H9 (cell line): ENCODE data around the gene TCFL5. TPM values are rescaled to one million over a fixed set of nuclear protein-coding genes. Genes with fewer than 3 reads are reported as not detected.
A peak's percentile ranks its signal among the peaks of the same experiment; 100 is the strongest.

ENCODE experiments used
- DNase-seq: peaks from one replicate; pipeline ENCODE4 v3.0.0-alpha.2; 2017
- H2AFZ ChIP-seq: one replicate; pipeline ENCODE4 v1.6.1; 2013; ENCODE audit warnings: mild to moderate bottlenecking, low read length, control low read depth, moderate library complexity
- H2AK5ac ChIP-seq: 2 replicates; pipeline ENCODE4 v1.6.1; 2013; ENCODE audit warnings: low read length, control low read depth, mixed read lengths; ENCODE audit not compliant: insufficient read length
- H2BK120ac ChIP-seq: one replicate; pipeline ENCODE4 v1.6.1; 2013; ENCODE audit warnings: low read depth, mild to moderate bottlenecking, low read length, control low read depth, inconsistent platforms; ENCODE audit not compliant: poor library complexity, severe bottlenecking
- H2BK12ac ChIP-seq: 2 replicates; pipeline ENCODE4 v1.6.1; 2013; ENCODE audit warnings: low read length, control low read depth, mixed read lengths, low read depth; ENCODE audit not compliant: insufficient read length
- H2BK15ac ChIP-seq: 2 replicates; pipeline ENCODE4 v1.6.1; 2013; ENCODE audit warnings: low read depth, low read length, control low read depth
- H2BK20ac ChIP-seq: one replicate; pipeline ENCODE4 v1.6.1; 2013; ENCODE audit warnings: low read depth, mild to moderate bottlenecking, low read length, control low read depth, inconsistent platforms; ENCODE audit not compliant: poor library complexity, severe bottlenecking
- H2BK5ac ChIP-seq: 2 replicates; pipeline ENCODE4 v1.6.1; 2013; ENCODE audit warnings: low read length, control low read depth, mixed read lengths; ENCODE audit not compliant: insufficient read length
- H3K14ac ChIP-seq: 2 replicates; pipeline ENCODE4 v1.6.1; 2013; ENCODE audit warnings: low read length, control low read depth; ENCODE audit not compliant: insufficient read depth
- H3K18ac ChIP-seq: 2 replicates; pipeline ENCODE4 v1.6.1; 2013; ENCODE audit warnings: low read depth, mild to moderate bottlenecking, mixed read lengths, low read length, control low read depth; ENCODE audit not compliant: insufficient read length
- H3K23ac ChIP-seq: 2 replicates; pipeline ENCODE4 v1.6.1; 2013; ENCODE audit warnings: low read length, control low read depth, mixed read lengths, low read depth; ENCODE audit not compliant: insufficient read length
- H3K23me2 ChIP-seq: 2 replicates; pipeline ENCODE4 v1.6.1; 2013; ENCODE audit warnings: low read depth, mild to moderate bottlenecking, mixed read lengths, low read length, control low read depth; ENCODE audit not compliant: insufficient read length, poor library complexity, severe bottlenecking
- H3K27ac ChIP-seq: 2 replicates; pipeline ENCODE4 v1.5.1; 2013; ENCODE audit warnings: low read length, control low read depth, mixed read lengths, low read depth; ENCODE audit not compliant: insufficient read length
- H3K27me3 ChIP-seq: 2 replicates; pipeline ENCODE4 v1.6.1; 2013; ENCODE audit warnings: low read length, control low read depth, inconsistent platforms; ENCODE audit not compliant: insufficient read depth
- H3K4ac ChIP-seq: 2 replicates; pipeline ENCODE4 v1.6.1; 2013; ENCODE audit warnings: low read depth, mild to moderate bottlenecking, control low read depth, inconsistent platforms, low read length, moderate library complexity
- H3K4me1 ChIP-seq: 2 replicates; pipeline ENCODE4 v1.6.1; 2013; ENCODE audit warnings: low read length, control low read depth, inconsistent platforms; ENCODE audit not compliant: insufficient read depth
- H3K4me2 ChIP-seq: 2 replicates; pipeline ENCODE4 v1.6.1; 2013; ENCODE audit warnings: low read length, control low read depth, mixed read lengths; ENCODE audit not compliant: insufficient read length, insufficient read depth
- H3K56ac ChIP-seq: 2 replicates; pipeline ENCODE4 v1.6.1; 2013; ENCODE audit warnings: low read depth, mild to moderate bottlenecking, mixed read lengths, low read length, control low read depth; ENCODE audit not compliant: insufficient read length
- H3K79me1 ChIP-seq: 2 replicates; pipeline ENCODE4 v1.6.1; 2013; ENCODE audit warnings: low read depth, mild to moderate bottlenecking, moderate library complexity, low read length, control low read depth, inconsistent platforms; ENCODE audit not compliant: insufficient read depth, poor library complexity, severe bottlenecking
- H3K79me2 ChIP-seq: 2 replicates; pipeline ENCODE4 v1.6.1; 2013; ENCODE audit warnings: low read length, control low read depth, inconsistent platforms; ENCODE audit not compliant: insufficient read depth
- H3K9ac ChIP-seq: 2 replicates; pipeline ENCODE4 v1.6.1; 2013; ENCODE audit warnings: low read length, control low read depth, mixed read lengths; ENCODE audit not compliant: insufficient read length; ENCODE audit errors: extremely low read depth
- H3K9me3 ChIP-seq: one replicate; pipeline ENCODE4 v1.6.1; 2013; ENCODE audit warnings: low read depth, low read length, inconsistent platforms; ENCODE audit not compliant: control insufficient read depth
- H3T11ph ChIP-seq: one replicate; pipeline ENCODE4 v1.6.1; 2013; ENCODE audit warnings: mild to moderate bottlenecking, low read length, control low read depth, inconsistent platforms
- H4K20me1 ChIP-seq: one replicate; pipeline ENCODE4 v1.6.1; 2013; ENCODE audit not compliant: control insufficient read depth, insufficient read length, insufficient read depth
- H4K5ac ChIP-seq: 2 replicates; pipeline ENCODE4 v1.6.1; 2013; ENCODE audit warnings: low read depth, mild to moderate bottlenecking, mixed read lengths, low read length, control low read depth; ENCODE audit not compliant: insufficient read length
- H4K8ac ChIP-seq: replicated peaks from 2 replicates; pipeline ENCODE4 v1.6.1; 2013; ENCODE audit warnings: low read length, control low read depth, mixed read lengths, low read depth; ENCODE audit not compliant: insufficient read length
- H4K91ac ChIP-seq: 2 replicates; pipeline ENCODE4 v1.6.1; 2013; ENCODE audit warnings: low read depth, mild to moderate bottlenecking, moderate library complexity, mixed read lengths, low read length, control low read depth; ENCODE audit not compliant: insufficient read length
- H3K27ac Mint-ChIP-seq, 3 experiments: 2 replicates in 2 of 3; 3 replicates in 1 of 3; pipeline ENCODE4 v1.8.0; 2020 to 2021; ENCODE audit warnings: mixed read lengths in 3 of 3, mild to moderate bottlenecking in 1 of 3, moderate library complexity in 1 of 3
- H3K27me3 Mint-ChIP-seq: 2 replicates; pipeline ENCODE4 v1.8.0; 2021; ENCODE audit warnings: low read depth, mild to moderate bottlenecking, moderate library complexity, mixed read lengths
- H3K36me3 Mint-ChIP-seq, 3 experiments: 2 replicates in 2 of 3; 3 replicates in 1 of 3; pipeline ENCODE4 v1.8.0; 2020 to 2021; ENCODE audit warnings: low read depth in 3 of 3, mixed read lengths in 3 of 3; ENCODE audit not compliant: insufficient read depth in 1 of 3
- H3K4me1 Mint-ChIP-seq, 2 experiments: 2 replicates each; pipeline ENCODE4 v1.8.0; 2020; ENCODE audit warnings: mixed read lengths in 2 of 2
- H3K4me3 Mint-ChIP-seq, 2 experiments: 2 replicates in 1 of 2; 3 replicates in 1 of 2; pipeline ENCODE4 v1.8.0; 2020 to 2021; ENCODE audit warnings: mild to moderate bottlenecking in 2 of 2, mixed read lengths in 2 of 2, moderate library complexity in 1 of 2
- H3K9me3 Mint-ChIP-seq, 2 experiments: 2 replicates in 1 of 2; 3 replicates in 1 of 2; pipeline ENCODE4 v1.8.0; 2020; ENCODE audit warnings: mild to moderate bottlenecking in 2 of 2, mixed read lengths in 2 of 2, moderate library complexity in 1 of 2
- CTCF ChIP-seq: fragments of 200-600 bp; sonication (generic); conservative IDR thresholded peaks from 3 replicates; pipeline ENCODE4 v1.8.0; 2021; ENCODE audit warnings: antibody characterized with exemption, mild to moderate bottlenecking
- WGBS: extraction: QIAGEN DNeasy Blood & Tissue Kit; methylation state at CpG from one replicate; pipeline ENCODE4 v1.1.7; 2013; ENCODE audit warnings: missing lambda C conversion rate, low lambda C conversion rate, mixed read lengths; ENCODE audit not compliant: insufficient read length; ENCODE audit errors: extremely low coverage; 5-methylcytosine and 5-hydroxymethylcytosine counted together
- total RNA-seq: library from RNA; stranded (reverse); gene quantifications from 2 replicates; pipeline ENCODE4 v1.2.1, GENCODE V29; 2021

Gene TCFL5
- total RNA-seq, 1 experiment from 2014 or later, result 16.4 TPM

- Histone ChIP-seq H4K5ac (no peak overlapping the region), H2BK20ac (no peak overlapping the region), H3K4me1 (no peaks in the 10 kb centered on the region), H3K79me1 (no peaks in the 10 kb centered on the region), H2BK12ac (no peak overlapping the region), H2AFZ (no peak overlapping the region), H3K4me2 (no peak overlapping the region), H3K27ac (no peak overlapping the region), H3T11ph (no peak overlapping the region), H4K91ac (no peak overlapping the region), H2BK15ac (no peak overlapping the region), H4K8ac (no peak overlapping the region), H3K56ac (no peak overlapping the region), H2BK120ac (no peak overlapping the region), H4K20me1 (no peaks in the 10 kb centered on the region), H3K4ac (no peak overlapping the region), H3K23me2 (no peaks in the 10 kb centered on the region), H3K9me3 (no peaks in the 10 kb centered on the region), H3K23ac (no peak overlapping the region), H3K27me3 (no peaks in the 10 kb centered on the region), H3K18ac (no peak overlapping the region), H3K79me2 (no peaks in the 10 kb centered on the region), H2BK5ac (no peak overlapping the region), H2AK5ac (no peak overlapping the region), H3K9ac (no peak overlapping the region), H3K14ac (no peak overlapping the region)
- WGBS, result no CpG with 5 or more reads among the region's 14 CpGs
- DNase-seq, result no peak
- peaks cover 10% of the 10 kb centered on the region for H3K27me3 Mint-ChIP-seq
- H3K36me3 Mint-ChIP-seq, result peaks cover 0 to 8% (median 0%) of the 10 kb centered on the region in 3 experiments; a peak in 1 of 7 replicates
- peaks cover 24 to 31% of the 10 kb centered on the region in 2 experiments for H3K4me1 Mint-ChIP-seq
- 0 out of 7 replicates have a peak overlapping the region, but pooled peaks of 1 of the 3 experiments have one; percentile 95 for H3K27ac Mint-ChIP-seq
- H3K9me3 Mint-ChIP-seq, result peaks cover 2 to 11% of the 10 kb centered on the region in 2 experiments; a peak in 4 of 5 replicates
- H3K4me3 Mint-ChIP-seq, result peak overlapping the region in 1 of 2 experiments; percentile 53; a peak in 1 of 5 replicates
- no peak for TF ChIP-seq CTCF
Observed at GRCh38 chr20:62874964-62875344, 13.3 kb upstream of the TCFL5 start.
